HFF-Myc (cell line): ENCODE results near the gene C2CD4D.
"Not testable (repeated sequence)": the region's sequence is repeated elsewhere in the genome, so short reads cannot be mapped to it uniquely, and the experiment has no call there.

Experiments used
- DNase-seq: peaks from one replicate; pipeline ENCODE4 v3.0.0-alpha.2; 2011; ENCODE audit warnings: low read depth; ENCODE audit errors: extremely low read depth
- H3K4me3 ChIP-seq: replicated peaks from 2 replicates; pipeline ENCODE4 v1.5.1; 2011; ENCODE audit warnings: low read depth, mild to moderate bottlenecking, control low read depth, low read length
- TF ChIP-seq, protein P1 (sequence below): IDR thresholded peaks from 2 replicates; pipeline ENCODE4 v1.5.1; 2012; ENCODE audit warnings: mild to moderate bottlenecking, low read depth, low read length, control low read depth; ENCODE audit errors: missing control alignments

The C2CD4D gene

DNA sequence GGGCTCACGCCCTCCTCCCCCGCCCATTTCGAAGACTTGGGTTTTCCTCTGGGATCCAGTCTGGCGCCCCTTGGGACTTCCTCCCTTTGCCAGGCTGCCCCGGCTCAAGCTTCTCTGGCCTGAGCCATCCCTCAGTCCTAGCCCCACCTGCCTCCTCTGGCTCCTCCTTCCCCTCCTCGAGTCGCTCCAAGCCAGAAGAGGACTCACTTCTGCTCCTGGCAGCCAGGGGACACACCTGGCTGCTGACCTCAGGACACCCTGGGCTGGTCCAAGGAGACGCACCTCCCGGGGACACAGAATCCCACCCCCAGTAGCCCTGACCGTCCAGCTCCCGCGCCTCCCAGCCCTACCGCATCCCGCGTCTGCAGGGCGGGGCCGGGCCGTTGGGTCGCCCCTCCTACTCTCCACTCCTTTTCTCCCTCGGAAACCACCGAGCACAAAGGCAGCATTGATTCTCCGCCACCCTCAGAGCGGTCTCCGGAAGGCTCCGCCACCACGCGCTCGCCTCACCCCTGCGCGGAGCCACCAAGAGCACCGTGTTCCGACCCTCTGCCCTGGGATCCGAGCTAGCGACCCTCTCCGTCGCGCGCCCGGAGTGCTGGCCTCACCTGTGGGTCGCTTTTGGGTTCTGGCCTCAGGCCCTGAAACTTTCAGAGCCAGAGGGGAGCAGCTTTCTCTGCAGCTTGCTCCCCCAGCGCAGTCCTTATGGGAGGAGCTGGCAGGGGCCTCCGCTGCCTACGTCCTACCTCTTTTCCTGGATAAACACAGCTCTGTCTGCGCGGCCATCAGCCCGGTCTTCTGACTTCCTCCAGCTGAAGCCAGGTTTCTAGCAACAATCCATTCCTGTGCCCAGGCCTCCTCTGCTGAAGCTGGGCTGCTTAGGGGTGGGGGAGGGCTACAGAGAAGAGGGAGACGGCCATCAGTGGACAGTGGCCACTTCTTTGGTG lies at the start of gene C2CD4D:
Gene C2CD4D (minus strand): TSS at position 364 of the 947 bp plus-strand sequence. CDS start 831 bp downstream, outside the sequence.
- TF ChIP-seq, protein P1, sequence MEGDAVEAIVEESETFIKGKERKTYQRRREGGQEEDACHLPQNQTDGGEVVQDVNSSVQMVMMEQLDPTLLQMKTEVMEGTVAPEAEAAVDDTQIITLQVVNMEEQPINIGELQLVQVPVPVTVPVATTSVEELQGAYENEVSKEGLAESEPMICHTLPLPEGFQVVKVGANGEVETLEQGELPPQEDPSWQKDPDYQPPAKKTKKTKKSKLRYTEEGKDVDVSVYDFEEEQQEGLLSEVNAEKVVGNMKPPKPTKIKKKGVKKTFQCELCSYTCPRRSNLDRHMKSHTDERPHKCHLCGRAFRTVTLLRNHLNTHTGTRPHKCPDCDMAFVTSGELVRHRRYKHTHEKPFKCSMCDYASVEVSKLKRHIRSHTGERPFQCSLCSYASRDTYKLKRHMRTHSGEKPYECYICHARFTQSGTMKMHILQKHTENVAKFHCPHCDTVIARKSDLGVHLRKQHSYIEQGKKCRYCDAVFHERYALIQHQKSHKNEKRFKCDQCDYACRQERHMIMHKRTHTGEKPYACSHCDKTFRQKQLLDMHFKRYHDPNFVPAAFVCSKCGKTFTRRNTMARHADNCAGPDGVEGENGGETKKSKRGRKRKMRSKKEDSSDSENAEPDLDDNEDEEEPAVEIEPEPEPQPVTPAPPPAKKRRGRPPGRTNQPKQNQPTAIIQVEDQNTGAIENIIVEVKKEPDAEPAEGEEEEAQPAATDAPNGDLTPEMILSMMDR: no peak
- peak within 1 kb of the TSS; percentile 23 for H3K4me3 ChIP-seq
- no peak for DNase-seq

DNA sequence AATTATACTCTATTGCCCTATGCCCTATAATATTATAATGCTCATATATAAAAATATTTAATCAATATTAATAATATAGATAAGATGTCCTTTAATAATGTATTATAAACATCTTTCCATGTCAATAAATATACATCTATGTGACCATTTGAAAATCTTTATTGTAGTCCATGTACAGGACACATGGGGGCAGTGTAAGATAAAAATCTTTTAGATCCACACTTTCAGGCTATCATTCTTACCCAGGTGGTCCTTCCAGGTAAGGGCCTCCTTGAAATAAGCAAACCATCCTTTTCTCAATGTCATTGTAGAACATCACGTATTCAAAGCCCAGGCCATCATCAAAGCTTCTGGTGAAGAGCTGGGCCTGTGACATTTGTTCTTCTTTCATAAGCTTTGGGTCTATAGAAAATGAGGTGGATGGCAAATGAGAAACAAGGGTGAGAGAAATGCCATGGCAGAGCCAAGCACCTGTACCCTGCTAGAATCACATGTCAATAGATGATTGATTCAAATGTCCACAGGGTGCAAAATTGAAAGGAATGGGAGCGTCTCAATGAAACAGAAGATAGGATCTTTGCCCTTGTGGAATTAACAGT lies 49.5 kb upstream of the C2CD4D start:
- TF ChIP-seq, protein P1: peak; percentile 5
- DNase-seq: no peak
- no peak overlapping the region for H3K4me3 ChIP-seq

DNA sequence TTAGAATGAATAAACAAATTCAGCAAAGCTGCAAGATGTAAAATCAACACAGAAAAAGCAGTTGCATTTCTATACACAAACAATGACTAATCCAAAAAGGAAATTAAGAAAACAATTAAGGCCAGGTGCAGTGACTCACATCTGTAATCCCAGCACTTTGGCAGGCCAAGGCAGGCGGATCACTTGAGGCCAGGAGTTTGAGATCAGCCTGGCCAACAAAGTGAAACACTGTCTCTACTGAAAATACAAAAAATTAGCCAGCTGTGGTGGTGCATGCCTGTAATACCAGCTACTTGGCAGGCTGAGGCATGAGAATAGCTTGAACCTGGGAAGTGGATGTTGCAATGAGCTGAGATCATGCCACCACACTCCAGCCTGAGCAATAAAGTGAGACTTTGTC lies 47.4 kb upstream of the C2CD4D start:
- no peak overlapping the region for H3K4me3 ChIP-seq
- TF ChIP-seq, protein P1: no peak
- no peak for DNase-seq

DNA sequence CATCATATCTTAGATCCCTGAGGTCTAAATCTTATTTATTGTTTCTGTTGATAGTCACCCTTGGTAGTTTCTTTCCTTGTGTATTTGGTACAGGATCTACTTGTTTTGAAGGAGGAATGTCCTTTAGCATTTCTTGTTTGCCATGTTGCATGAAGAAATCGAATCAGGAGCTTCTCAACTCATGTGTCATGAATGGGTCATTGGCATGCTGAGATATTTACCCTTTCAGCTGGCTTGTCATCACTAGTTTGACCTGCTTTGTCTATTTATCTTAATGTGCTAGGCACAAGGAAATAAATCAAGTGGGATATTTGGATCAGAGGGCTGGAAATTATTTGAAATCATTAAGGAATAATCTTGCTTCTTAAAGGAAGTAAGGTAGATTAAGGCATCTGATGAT lies 45.9 kb upstream of the C2CD4D start:
- H3K4me3 ChIP-seq: no peak overlapping the region
- TF ChIP-seq, protein P1: no peak
- DNase-seq: no peak

DNA sequence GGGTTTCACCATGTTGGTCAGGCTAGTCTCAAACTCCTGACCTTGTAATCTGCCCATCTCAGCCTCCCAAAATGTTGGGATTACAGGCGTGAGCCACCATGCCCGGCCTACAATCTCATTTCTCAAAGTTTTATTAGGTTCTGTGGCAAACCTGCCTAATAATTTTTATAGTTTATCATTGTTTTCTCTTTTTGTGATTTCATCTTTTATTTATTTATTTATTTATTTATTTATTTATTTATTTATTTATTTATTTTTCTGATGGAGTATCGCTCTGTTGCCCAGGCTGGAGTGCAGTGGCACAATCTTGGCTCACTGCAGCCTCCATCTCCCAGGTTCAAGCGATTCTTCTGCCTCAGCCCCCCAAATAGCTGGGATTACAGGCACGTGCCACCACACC lies 45.3 kb upstream of the C2CD4D start:
- H3K4me3 ChIP-seq, DNase-seq: not testable (repeated sequence)

DNA sequence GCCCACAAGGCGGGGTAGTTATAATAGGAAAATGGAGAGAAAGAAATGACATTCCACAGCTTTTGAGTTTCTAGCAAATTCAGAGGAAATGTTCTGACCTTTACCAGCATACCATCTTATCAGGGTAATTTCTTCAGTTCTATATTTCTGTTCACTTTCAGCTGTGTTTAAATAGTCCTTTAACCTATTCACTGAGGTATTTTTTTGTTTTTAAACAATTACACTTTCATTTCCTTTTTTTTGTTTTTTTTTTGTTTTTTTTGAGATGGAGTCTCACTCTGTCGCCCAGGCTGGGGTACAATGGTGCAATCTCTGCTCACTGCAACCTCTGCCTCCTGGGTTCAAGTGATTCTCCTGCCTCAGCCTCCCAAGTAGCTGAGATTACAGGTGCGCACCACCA lies 44.8 kb upstream of the C2CD4D start:
- not testable (repeated sequence) for H3K4me3 ChIP-seq, DNase-seq

DNA sequence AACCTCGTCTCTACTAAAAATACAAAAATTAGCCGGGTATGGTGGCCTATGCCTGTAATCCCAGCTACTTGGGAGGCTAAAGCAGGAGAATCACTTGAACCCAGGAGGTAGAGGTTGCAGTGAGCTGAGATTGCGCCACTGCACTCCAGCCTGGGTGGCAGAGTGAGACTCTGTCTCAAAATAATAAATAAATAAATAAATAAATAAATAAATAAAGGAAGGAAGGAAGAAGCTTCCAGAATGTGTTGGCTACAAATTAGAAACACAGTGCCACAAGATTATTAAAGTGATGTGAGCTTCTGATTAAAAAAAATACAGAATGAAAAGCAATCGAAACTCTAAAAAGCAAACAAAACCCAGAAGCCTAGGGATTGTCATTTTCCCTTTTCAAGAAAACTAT lies 44.3 kb upstream of the C2CD4D start:
- H3K4me3 ChIP-seq, DNase-seq: not testable (repeated sequence)

DNA sequence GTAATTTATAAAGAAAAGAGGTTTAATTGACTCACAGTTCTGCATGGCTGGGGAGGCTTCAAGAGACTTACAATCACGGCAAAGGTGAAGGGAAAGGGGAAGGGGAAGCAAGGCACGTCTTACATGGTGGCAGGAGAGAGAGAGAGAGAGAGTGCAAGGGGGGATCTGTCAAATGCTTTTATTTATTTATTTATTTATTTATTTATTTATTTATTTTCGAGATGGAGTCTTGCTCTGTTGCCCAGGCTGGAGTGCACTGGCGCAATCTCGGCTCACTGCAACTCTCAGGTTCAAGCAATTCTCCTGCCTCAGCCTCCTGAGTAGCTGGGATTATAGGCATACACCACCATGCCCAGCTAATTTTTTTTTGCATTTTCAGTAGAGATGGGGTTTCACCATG lies 43.3 kb upstream of the C2CD4D start:
- H3K4me3 ChIP-seq, DNase-seq: not testable (repeated sequence)

DNA sequence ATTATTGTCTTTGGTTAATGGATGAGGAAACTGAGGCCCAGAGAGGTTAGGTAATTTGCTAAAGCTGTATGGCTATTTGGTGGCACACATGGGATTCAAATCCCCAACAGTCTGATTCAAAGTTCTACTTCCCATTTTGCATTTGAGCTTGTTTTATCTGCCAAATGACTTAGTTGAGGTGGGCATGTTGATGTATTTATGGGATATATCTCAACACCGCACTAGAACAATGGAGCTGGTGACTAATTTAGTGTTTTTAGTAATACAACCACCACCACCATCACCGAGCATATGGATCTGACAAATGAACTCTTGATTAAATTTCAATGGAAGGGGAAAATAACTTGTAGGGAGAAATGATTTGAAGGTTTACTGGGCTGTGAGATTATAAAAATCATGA lies 42.8 kb upstream of the C2CD4D start:
- no peak for DNase-seq
- H3K4me3 ChIP-seq: no peak overlapping the region
- TF ChIP-seq, protein P1: no peak
